ENCODE data around the gene ARHGAP1. TPM values are rescaled to one million over a fixed set of nuclear protein-coding genes. Genes with fewer than 3 reads are reported as not detected.

Gene ARHGAP1
- total RNA-seq, 1 donor from 2014 or later = 58.0 TPM

- no peaks in the 10 kb centered on the region for H3K9me3 Mint-ChIP-seq
- no peak overlapping the region for H3K27ac Mint-ChIP-seq
- ChIA-PET CTCF (no interaction called here), POLR2A (no interaction called here)
- intact Hi-C loops (cut with micrococcal nuclease) = no loop called here
- no peak overlapping the region for H3K4me3 Mint-ChIP-seq
- no peaks in the 10 kb centered on the region for H3K27me3 Mint-ChIP-seq
- H3K36me3 Mint-ChIP-seq (ENCODE audit: low read depth) = no peaks in the 10 kb centered on the region
- H3K4me1 Mint-ChIP-seq = peaks cover 2% of the 10 kb centered on the region
- ATAC-seq (ENCODE audit: low read depth) = no peak
- no peak for DNase-seq
- TF ChIP-seq, protein P1, sequence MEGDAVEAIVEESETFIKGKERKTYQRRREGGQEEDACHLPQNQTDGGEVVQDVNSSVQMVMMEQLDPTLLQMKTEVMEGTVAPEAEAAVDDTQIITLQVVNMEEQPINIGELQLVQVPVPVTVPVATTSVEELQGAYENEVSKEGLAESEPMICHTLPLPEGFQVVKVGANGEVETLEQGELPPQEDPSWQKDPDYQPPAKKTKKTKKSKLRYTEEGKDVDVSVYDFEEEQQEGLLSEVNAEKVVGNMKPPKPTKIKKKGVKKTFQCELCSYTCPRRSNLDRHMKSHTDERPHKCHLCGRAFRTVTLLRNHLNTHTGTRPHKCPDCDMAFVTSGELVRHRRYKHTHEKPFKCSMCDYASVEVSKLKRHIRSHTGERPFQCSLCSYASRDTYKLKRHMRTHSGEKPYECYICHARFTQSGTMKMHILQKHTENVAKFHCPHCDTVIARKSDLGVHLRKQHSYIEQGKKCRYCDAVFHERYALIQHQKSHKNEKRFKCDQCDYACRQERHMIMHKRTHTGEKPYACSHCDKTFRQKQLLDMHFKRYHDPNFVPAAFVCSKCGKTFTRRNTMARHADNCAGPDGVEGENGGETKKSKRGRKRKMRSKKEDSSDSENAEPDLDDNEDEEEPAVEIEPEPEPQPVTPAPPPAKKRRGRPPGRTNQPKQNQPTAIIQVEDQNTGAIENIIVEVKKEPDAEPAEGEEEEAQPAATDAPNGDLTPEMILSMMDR (IDR thresholded peaks at IDR 0.05) = no peak
These were observed 28.2 kb upstream of the ARHGAP1 start for GRCh38 chr11:46728659-46729040.

DNA sequence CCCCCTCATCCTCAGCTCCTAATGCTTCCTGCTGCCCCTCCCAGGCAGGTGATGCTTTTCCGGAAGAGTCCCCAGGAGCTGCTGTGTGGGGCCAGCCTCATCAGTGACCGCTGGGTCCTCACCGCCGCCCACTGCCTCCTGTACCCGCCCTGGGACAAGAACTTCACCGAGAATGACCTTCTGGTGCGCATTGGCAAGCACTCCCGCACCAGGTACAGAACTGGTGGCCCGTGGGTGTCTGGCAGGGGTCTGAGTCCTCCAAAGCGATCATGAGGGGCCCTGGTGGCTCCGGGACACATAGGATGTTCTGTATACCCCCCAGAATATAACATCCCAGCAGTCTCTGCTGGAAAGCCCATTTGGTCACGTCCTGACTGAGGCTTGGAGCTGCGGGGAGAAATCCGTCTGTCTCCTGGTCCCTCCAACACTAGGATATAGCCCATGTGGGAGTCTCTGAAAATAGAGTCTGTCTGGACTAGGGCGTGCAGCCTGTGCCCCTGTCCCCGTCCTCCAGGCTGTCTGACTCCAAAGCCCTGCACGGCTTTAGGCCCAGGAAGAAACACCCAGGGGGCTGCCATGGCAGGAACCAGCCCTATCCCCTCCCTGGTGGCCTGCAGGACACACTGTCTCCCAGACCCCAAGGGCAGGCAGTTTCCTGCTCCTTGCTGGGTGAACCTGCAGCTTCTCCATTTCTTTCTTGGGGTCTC, 27.7 kb upstream of the ARHGAP1 start:
- TF ChIP-seq, protein P1 (IDR thresholded peaks at IDR 0.05) = no peak
- no peaks in the 10 kb centered on the region for H3K27me3 Mint-ChIP-seq
- no peaks in the 10 kb centered on the region for H3K9me3 Mint-ChIP-seq
- DNase-seq = no peak
- ChIA-PET CTCF (no interaction called here), POLR2A (no interaction called here)
- peaks cover 2% of the 10 kb centered on the region for H3K4me1 Mint-ChIP-seq
- H3K36me3 Mint-ChIP-seq (ENCODE audit: low read depth) = no peaks in the 10 kb centered on the region
- H3K27ac Mint-ChIP-seq = no peak overlapping the region
- H3K4me3 Mint-ChIP-seq = no peak overlapping the region
- intact Hi-C loops (cut with micrococcal nuclease) = no loop called here
- no peak for ATAC-seq (ENCODE audit: low read depth)

DNA sequence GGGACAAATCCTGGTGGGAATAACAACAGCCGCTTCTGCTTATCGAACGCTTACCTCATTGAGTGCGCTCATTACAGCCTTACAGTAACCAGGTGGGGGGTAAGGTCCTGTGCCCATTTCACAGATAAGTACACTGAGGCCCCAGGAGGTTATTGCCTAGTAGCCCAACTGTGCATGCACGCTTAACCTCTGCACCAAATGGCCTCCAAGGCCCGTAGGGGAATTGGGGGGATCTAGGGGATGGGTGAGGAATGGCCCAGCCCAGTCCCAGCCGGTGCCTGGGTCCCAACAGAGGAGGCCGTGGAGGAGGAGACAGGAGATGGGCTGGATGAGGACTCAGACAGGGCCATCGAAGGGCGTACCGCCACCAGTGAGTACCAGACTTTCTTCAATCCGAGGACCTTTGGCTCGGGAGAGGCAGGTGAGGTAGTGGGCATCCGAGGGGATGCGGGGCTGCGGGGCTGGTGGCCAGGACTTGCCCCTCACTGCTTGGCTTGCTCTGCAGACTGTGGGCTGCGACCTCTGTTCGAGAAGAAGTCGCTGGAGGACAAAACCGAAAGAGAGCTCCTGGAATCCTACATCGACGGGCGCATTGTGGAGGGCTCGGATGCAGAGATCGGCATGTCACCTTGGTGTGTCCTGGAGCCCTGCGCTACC, 25.9 kb upstream of the ARHGAP1 start:
- CTCF ChIA-PET = no interaction called here

DNA sequence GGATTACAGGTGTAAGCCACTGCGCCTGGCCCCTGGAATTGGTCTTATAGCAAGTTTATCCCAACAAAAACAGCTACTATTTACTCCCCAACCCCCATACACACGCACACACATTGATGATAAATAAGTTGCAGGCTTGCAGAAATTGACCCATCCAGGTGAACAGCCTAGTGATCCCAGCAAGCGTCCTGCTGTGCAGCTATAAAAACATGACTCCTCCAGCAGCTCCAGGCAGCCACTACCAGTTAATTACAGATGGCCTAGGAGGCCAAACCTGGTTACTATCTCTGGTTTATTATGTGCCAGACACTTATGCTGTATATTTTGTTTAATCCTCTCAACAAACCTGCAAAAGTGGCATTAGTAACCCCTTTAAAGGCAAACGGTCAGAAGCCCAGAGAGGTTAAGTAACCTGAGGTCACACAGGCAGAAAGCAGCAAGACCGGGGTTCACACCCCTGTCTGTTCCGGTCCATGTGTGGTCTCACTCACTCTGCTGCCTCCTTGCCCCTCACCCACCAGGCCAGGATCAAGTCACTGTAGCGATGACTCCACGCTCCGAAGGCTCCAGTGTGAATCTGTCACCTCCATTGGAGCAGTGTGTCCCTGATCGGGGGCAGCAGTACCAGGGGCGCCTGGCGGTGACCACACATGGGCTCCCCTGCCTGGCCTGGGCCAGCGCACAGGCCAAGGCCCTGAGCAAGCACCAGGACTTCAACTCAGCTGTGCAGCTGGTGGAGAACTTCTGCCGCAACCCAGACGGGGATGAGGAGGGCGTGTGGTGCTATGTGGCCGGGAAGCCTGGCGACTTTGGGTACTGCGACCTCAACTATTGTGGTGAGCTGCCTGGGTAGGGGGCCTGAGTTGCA, 25.2 kb upstream of the ARHGAP1 start:
- TF ChIP-seq, protein P1 (IDR thresholded peaks at IDR 0.05) = no peak
- H3K27ac Mint-ChIP-seq = no peak overlapping the region
- no peak overlapping the region for H3K4me3 Mint-ChIP-seq
- DNase-seq (no peak), ATAC-seq (ENCODE audit: low read depth) (no peak)
- H3K27me3 Mint-ChIP-seq = peaks cover 3% of the 10 kb centered on the region
- no peaks in the 10 kb centered on the region for H3K9me3 Mint-ChIP-seq
- no peaks in the 10 kb centered on the region for H3K36me3 Mint-ChIP-seq (ENCODE audit: low read depth)
- ChIA-PET POLR2A (no interaction called here), CTCF (no interaction called here)
- intact Hi-C loops (cut with micrococcal nuclease) = no loop called here
- peaks cover 2% of the 10 kb centered on the region for H3K4me1 Mint-ChIP-seq

More for the DNA sequence above, 25.9 kb upstream of the ARHGAP1 start:
- intact Hi-C loops (cut with micrococcal nuclease) = no loop called here
- peaks cover 2% of the 10 kb centered on the region for H3K4me1 Mint-ChIP-seq
- no peak for DNase-seq
- peaks cover 3% of the 10 kb centered on the region for H3K27me3 Mint-ChIP-seq
- H3K27ac Mint-ChIP-seq = no peak overlapping the region
- TF ChIP-seq, protein P1 (IDR thresholded peaks at IDR 0.05) = no peak
- no peaks in the 10 kb centered on the region for H3K9me3 Mint-ChIP-seq
- ATAC-seq (ENCODE audit: low read depth) = no peak
- no peak overlapping the region for H3K4me3 Mint-ChIP-seq
- no peaks in the 10 kb centered on the region for H3K36me3 Mint-ChIP-seq (ENCODE audit: low read depth)
- POLR2A ChIA-PET = no interaction called here

- POLR2A ChIA-PET = no interaction called here
- H3K4me3 Mint-ChIP-seq = no peak overlapping the region
These were observed 23.7 kb upstream of the ARHGAP1 start for GRCh38 chr11:46724088-46724487.

More at GRCh38 chr11:46724088-46724487, 23.7 kb upstream of the ARHGAP1 start:
- H3K27ac Mint-ChIP-seq = no peak overlapping the region
- peaks cover 2% of the 10 kb centered on the region for H3K4me1 Mint-ChIP-seq
- no peaks in the 10 kb centered on the region for H3K9me3 Mint-ChIP-seq
- TF ChIP-seq, protein P1 (IDR thresholded peaks at IDR 0.05) = no peak
- no peak for DNase-seq
- no peak for ATAC-seq (ENCODE audit: low read depth)
- CTCF ChIA-PET = no interaction called here
- intact Hi-C loops (cut with micrococcal nuclease) = no loop called here
- H3K36me3 Mint-ChIP-seq (ENCODE audit: low read depth) = no peaks in the 10 kb centered on the region
- H3K27me3 Mint-ChIP-seq = peaks cover 3% of the 10 kb centered on the region
